Measurements from ENCODE around the gene NAE1. TPM values are rescaled to one million over a fixed set of nuclear protein-coding genes. Genes with fewer than 3 reads are reported as not detected.

The NAE1 gene
- total RNA-seq, 2 experiments from 2014 or later = 76.5 to 78.2 TPM

- Mint-ChIP-seq H3K27me3 (no peaks in the 10 kb centered on the region), H3K9me3 (no peaks in the 10 kb centered on the region), H3K4me1 (no peaks in the 10 kb centered on the region), H3K36me3 (ENCODE audit: low read depth) (no peaks in the 10 kb centered on the region), H3K4me3 (no peak overlapping the region), H3K27ac (no peak overlapping the region)
- ChIA-PET CTCF (interaction anchor here (1.3 kb wide), 1 partner anchor 13 kb away, joined by 4 read pairs; no protein-coding TSS in a partner anchor), POLR2A (interaction anchor here (1.2 kb wide), 1 partner anchor 15 kb away, joined by 3 read pairs; no protein-coding TSS in a partner anchor)
- no peak for DNase-seq
These were observed 28.8 kb upstream of the NAE1 start for GRCh38 chr16:66859397-66860068.

GRCh38 chr16:66858740-66859396 lies 28.1 kb upstream of the NAE1 start:
- ChIA-PET POLR2A (no interaction called here), CTCF (no interaction called here)
- Mint-ChIP-seq H3K27ac (no peak overlapping the region), H3K27me3 (no peaks in the 10 kb centered on the region), H3K4me1 (no peaks in the 10 kb centered on the region), H3K36me3 (ENCODE audit: low read depth) (no peaks in the 10 kb centered on the region), H3K9me3 (no peaks in the 10 kb centered on the region), H3K4me3 (no peak overlapping the region)
- DNase-seq = no peak

- CTCF ChIA-PET = interaction anchor here (1.7 to 3.4 kb wide), 3 partner anchors 10 to 71 kb away, joined by 4 to 17 read pairs (median 10); partner anchors contain the start of gene NAE1
These were observed 26.7 kb upstream of the NAE1 start for GRCh38 chr16:66857437-66857836.

GRCh38 chr16:66856801-66857200 lies 26.0 kb upstream of the NAE1 start:
- POLR2A ChIA-PET = interaction anchor here (1.1 kb wide), 1 partner anchor 26 kb away, joined by 3 read pairs; the partner anchor contains the start of gene NAE1
- Mint-ChIP-seq H3K36me3 (ENCODE audit: low read depth) (no peaks in the 10 kb centered on the region), H3K27ac (no peak overlapping the region), H3K4me3 (no peak overlapping the region), H3K4me1 (no peaks in the 10 kb centered on the region), H3K27me3 (no peaks in the 10 kb centered on the region), H3K9me3 (no peaks in the 10 kb centered on the region)
- no peak for DNase-seq
- CTCF ChIA-PET = interaction anchor here (1.7 to 3.4 kb wide), 3 partner anchors 10 to 71 kb away, joined by 4 to 17 read pairs (median 10); partner anchors contain the start of gene NAE1

More at GRCh38 chr16:66857437-66857836, 26.7 kb upstream of the NAE1 start:
- no peak overlapping the region for H3K4me3 Mint-ChIP-seq
- no peaks in the 10 kb centered on the region for H3K4me1 Mint-ChIP-seq
- H3K36me3 Mint-ChIP-seq (ENCODE audit: low read depth) = no peaks in the 10 kb centered on the region
- DNase-seq = no peak
- no peaks in the 10 kb centered on the region for H3K9me3 Mint-ChIP-seq
- POLR2A ChIA-PET = no interaction called here
- no peak overlapping the region for H3K27ac Mint-ChIP-seq
- H3K27me3 Mint-ChIP-seq = no peaks in the 10 kb centered on the region

- no peaks in the 10 kb centered on the region for H3K9me3 Mint-ChIP-seq
- H3K4me3 Mint-ChIP-seq = no peak overlapping the region
- no peak overlapping the region for H3K27ac Mint-ChIP-seq
- no peaks in the 10 kb centered on the region for H3K4me1 Mint-ChIP-seq
- H3K36me3 Mint-ChIP-seq (ENCODE audit: low read depth) = no peaks in the 10 kb centered on the region
- POLR2A ChIA-PET = interaction anchor here (1.1 kb wide), 1 partner anchor 26 kb away, joined by 3 read pairs; the partner anchor contains the start of gene NAE1
- DNase-seq = no peak
- H3K27me3 Mint-ChIP-seq = no peaks in the 10 kb centered on the region
- CTCF ChIA-PET = interaction anchor here (1.7 to 3.4 kb wide), 3 partner anchors 11 to 72 kb away, joined by 4 to 17 read pairs (median 10); partner anchors contain the start of gene NAE1
These were observed 25.5 kb upstream of the NAE1 start for GRCh38 chr16:66856184-66856730.

- H3K9me3 Mint-ChIP-seq = no peaks in the 10 kb centered on the region
- no peak overlapping the region for H3K4me3 Mint-ChIP-seq
- DNase-seq = no peak
- H3K36me3 Mint-ChIP-seq (ENCODE audit: low read depth) = no peaks in the 10 kb centered on the region
- ChIA-PET POLR2A (interaction anchor here (1.8 kb wide), 1 partner anchor 19 kb away, joined by 4 read pairs; no protein-coding TSS in a partner anchor), CTCF (interaction anchor here (0.6 to 1.9 kb wide), 2 partner anchors 14 to 23 kb away, joined by 5 to 7 read pairs; partner anchors contain the start of gene NAE1)
- no peak overlapping the region for H3K27ac Mint-ChIP-seq
- H3K27me3 Mint-ChIP-seq = no peaks in the 10 kb centered on the region
- H3K4me1 Mint-ChIP-seq = peaks cover under 1% of the 10 kb centered on the region
These were observed 22.7 kb upstream of the NAE1 start for GRCh38 chr16:66853261-66854139.

GRCh38 chr16:66851166-66851964 lies 20.6 kb upstream of the NAE1 start:
- no peak overlapping the region for H3K4me3 Mint-ChIP-seq
- ChIA-PET CTCF (interaction anchor here (0.8 to 2.8 kb wide), 3 partner anchors 17 to 21 kb away, joined by 3 to 19 read pairs (median 3); partner anchors contain the start of gene NAE1), POLR2A (no interaction called here)
- H3K36me3 Mint-ChIP-seq (ENCODE audit: low read depth) = no peaks in the 10 kb centered on the region
- peaks cover 14% of the 10 kb centered on the region for H3K4me1 Mint-ChIP-seq
- H3K9me3 Mint-ChIP-seq = no peaks in the 10 kb centered on the region
- no peak for DNase-seq
- H3K27ac Mint-ChIP-seq = no peak overlapping the region
- peaks cover 3% of the 10 kb centered on the region for H3K27me3 Mint-ChIP-seq

- ChIA-PET CTCF (interaction anchor here (0.7 to 2.8 kb wide), 5 partner anchors 17 to 1051 kb away, joined by 3 to 19 read pairs (median 4); partner anchors contain the start of gene NAE1), POLR2A (no interaction called here)
- H3K27ac Mint-ChIP-seq = no peak overlapping the region
- H3K36me3 Mint-ChIP-seq (ENCODE audit: low read depth) = no peaks in the 10 kb centered on the region
- no peaks in the 10 kb centered on the region for H3K9me3 Mint-ChIP-seq
- H3K4me3 Mint-ChIP-seq = no peak overlapping the region
- H3K27me3 Mint-ChIP-seq = peaks cover 13% of the 10 kb centered on the region
- DNase-seq = no peak
- H3K4me1 Mint-ChIP-seq = peaks cover 16% of the 10 kb centered on the region
These were observed 19.5 kb upstream of the NAE1 start for GRCh38 chr16:66850115-66850815.

- H3K9me3 Mint-ChIP-seq = no peaks in the 10 kb centered on the region
- POLR2A ChIA-PET = no interaction called here
- H3K4me1 Mint-ChIP-seq = peaks cover 17% of the 10 kb centered on the region
- no peak overlapping the region for H3K27ac Mint-ChIP-seq
- peaks cover 18% of the 10 kb centered on the region for H3K27me3 Mint-ChIP-seq
- CTCF ChIA-PET = interaction anchor here (0.6 to 4.7 kb wide), 6 partner anchors 18 to 1050 kb away, joined by 3 to 32 read pairs (median 4); partner anchors contain the start of gene NAE1
- DNase-seq = no peak
- H3K4me3 Mint-ChIP-seq = no peak overlapping the region
- no peaks in the 10 kb centered on the region for H3K36me3 Mint-ChIP-seq (ENCODE audit: low read depth)
These were observed 18.8 kb upstream of the NAE1 start for GRCh38 chr16:66849549-66849948.

GRCh38 chr16:66849021-66849420 lies 18.2 kb upstream of the NAE1 start:
- CTCF ChIA-PET = interaction anchor here (0.6 to 4.7 kb wide), 3 partner anchors 18 to 24 kb away, joined by 3 to 32 read pairs (median 19); partner anchors contain the start of gene NAE1
- Mint-ChIP-seq H3K9me3 (no peaks in the 10 kb centered on the region), H3K27me3 (peaks cover 19% of the 10 kb centered on the region), H3K4me1 (peaks cover 17% of the 10 kb centered on the region), H3K36me3 (ENCODE audit: low read depth) (no peaks in the 10 kb centered on the region), H3K27ac (no peak overlapping the region), H3K4me3 (no peak overlapping the region)
- POLR2A ChIA-PET = interaction anchor here (0.8 kb wide), 1 partner anchor 24 kb away, joined by 3 read pairs; no protein-coding TSS in a partner anchor
- DNase-seq = no peak

GRCh38 chr16:66848172-66848571 lies 17.4 kb upstream of the NAE1 start:
- Mint-ChIP-seq H3K27ac (no peak overlapping the region), H3K36me3 (ENCODE audit: low read depth) (no peaks in the 10 kb centered on the region), H3K4me1 (peaks cover 20% of the 10 kb centered on the region), H3K9me3 (no peaks in the 10 kb centered on the region), H3K4me3 (no peak overlapping the region), H3K27me3 (peaks cover 27% of the 10 kb centered on the region)
- no peak for DNase-seq
- CTCF ChIA-PET = interaction anchor here (1.9 to 4.7 kb wide), 3 partner anchors 18 to 25 kb away, joined by 6 to 32 read pairs (median 12); partner anchors contain the start of gene NAE1
- POLR2A ChIA-PET = interaction anchor here (0.8 kb wide), 1 partner anchor 25 kb away, joined by 3 read pairs; no protein-coding TSS in a partner anchor

All from activated CD4-positive, alpha-beta memory T cell treated with anti-CD3 and anti-CD28 coated beads, Interleukin-2, amount 10 ng/mL, durations not matched to agents 7 days and 5 days (primary cell).